GM13976 (cell line): Measurements from ENCODE around the gene CDON.

Source experiments
- DNase-seq: peaks from one replicate; pipeline ENCODE4 v3.0.0; 2012; ENCODE audit warnings: low spot score
- in situ Hi-C: fragments of 300-500 bp; cut with MboI; formaldehyde crosslinking; loops from one replicate; pipeline ENCODE4 v1.12.0; 2022; ENCODE audit warnings: low sequenced_read_pairs, mixed read lengths, inconsistent platforms; ENCODE audit not compliant: unreplicated experiment
- TF ChIP-seq, protein P1 (sequence below): IDR thresholded peaks from 2 replicates; pipeline ENCODE4 v1.5.1; 2012; ENCODE audit warnings: borderline replicate concordance, mild to moderate bottlenecking; ENCODE audit not compliant: insufficient read depth; ENCODE audit errors: extremely low read depth, missing control alignments, control extremely low read depth

CDON gene

DNA sequence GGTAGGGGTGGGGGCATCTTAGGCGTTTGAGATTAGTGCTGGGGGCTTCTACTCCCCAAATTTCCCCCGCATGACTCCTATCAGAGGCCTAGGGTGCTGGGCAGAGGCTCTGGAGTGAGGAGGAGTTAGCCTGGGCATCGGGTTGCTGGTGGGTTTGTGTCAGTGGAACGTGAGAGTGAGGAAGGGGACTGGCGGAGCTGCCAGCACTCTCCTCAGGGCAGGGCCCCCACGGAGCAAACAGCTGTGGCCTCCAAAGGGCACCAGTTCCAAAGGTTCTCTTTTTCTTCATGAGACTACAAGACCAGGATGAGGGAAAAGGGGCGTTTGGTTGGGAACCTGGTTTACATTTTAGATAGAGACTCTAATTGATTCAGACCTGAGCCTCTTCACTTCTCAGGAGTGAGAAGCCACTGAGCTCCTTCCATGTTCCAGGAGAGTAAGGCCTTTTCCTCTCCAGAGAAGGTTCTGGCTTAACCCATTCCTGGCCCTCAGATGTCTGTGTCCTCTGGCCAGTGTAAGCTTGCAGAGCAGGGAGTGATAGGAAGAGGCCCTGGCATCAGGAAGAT, 35.6 kb upstream of the CDON start:
- DNase-seq: no peak
- in situ Hi-C loops: no loop called here
- TF ChIP-seq, protein P1, sequence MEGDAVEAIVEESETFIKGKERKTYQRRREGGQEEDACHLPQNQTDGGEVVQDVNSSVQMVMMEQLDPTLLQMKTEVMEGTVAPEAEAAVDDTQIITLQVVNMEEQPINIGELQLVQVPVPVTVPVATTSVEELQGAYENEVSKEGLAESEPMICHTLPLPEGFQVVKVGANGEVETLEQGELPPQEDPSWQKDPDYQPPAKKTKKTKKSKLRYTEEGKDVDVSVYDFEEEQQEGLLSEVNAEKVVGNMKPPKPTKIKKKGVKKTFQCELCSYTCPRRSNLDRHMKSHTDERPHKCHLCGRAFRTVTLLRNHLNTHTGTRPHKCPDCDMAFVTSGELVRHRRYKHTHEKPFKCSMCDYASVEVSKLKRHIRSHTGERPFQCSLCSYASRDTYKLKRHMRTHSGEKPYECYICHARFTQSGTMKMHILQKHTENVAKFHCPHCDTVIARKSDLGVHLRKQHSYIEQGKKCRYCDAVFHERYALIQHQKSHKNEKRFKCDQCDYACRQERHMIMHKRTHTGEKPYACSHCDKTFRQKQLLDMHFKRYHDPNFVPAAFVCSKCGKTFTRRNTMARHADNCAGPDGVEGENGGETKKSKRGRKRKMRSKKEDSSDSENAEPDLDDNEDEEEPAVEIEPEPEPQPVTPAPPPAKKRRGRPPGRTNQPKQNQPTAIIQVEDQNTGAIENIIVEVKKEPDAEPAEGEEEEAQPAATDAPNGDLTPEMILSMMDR: no peak

DNA sequence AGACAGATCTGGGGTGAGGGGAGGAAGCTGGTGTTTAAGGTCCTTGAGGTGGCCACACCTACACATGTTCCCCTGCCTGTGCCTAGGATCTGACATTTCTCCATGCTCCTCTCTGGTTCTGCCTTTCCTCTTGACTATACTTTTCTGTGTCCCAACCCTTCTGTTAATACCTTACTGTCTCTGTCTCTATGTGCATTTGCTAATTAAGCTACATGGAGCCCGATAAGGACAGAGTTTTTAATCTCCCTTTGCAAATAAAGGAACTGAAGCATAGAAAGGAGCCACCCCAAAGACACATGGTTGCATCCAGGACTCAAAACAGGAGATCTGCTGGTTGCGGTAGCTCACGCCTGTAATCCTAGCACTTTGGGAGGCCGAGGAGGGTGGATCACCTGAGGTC, 33.1 kb upstream of the CDON start:
- no peak for DNase-seq
- TF ChIP-seq, protein P1: no peak
- in situ Hi-C loops: no loop called here

DNA sequence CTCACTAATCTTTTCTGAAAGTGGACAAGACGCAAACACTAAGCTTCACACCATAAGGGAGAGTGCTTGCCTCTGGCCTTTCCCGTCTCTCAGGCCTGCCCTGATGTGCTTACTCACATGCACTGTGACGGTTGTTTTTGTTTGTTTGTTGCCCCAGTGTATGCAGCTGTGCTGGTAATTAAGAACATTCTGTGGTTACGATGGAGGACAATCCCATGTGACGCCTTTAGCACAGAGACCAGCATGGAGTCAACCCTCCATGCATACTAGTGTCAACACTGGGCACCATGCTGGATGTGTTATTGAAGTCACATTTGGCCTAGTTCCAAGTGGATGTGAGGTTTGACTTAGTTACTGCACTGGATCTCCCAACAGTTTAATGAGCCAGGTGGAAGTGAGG, 27.8 kb upstream of the CDON start:
- TF ChIP-seq, protein P1: no peak
- no peak for DNase-seq
- in situ Hi-C loops: no loop called here

DNA sequence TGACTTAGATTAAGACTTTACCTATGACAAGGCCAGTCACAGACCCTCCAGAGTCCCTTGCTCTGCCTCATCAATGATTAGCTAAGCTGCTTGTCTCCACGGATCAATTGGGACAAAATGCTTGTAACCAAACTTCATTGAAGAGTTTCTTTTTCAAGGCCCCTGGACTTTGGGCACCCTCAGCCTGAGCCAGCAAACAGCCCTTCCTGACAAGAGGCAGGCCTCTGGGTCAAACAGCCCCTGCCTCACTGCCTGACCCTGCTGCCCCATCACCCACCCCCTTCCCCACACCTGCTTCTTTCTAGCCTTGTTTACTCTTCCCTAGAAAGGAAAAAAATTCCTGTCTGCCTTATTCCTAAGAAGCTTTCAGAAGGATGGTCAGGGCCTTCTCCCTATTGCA, 26.3 kb upstream of the CDON start:
- in situ Hi-C loops: no loop called here

DNA sequence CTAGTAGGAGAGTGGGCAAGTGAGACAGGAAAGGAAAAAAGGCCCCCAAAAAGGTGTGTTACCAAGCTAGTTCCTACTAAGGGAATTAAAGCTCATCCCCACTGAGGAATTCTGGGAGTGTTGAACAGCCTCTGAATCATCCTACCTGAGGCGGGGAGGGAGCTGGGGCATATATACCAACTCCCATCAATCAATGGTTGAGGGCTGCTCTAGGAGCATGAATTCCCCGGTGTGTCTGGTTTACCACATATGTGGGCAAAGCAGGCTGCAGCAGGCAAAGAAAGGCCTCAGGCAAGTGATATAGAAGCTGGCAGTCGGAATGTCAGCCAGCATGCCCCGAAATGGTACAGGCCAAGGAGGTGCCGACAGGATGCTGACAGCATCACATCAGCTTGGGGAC, 23.6 kb upstream of the CDON start:
- TF ChIP-seq, protein P1: no peak
- no peak for DNase-seq
- in situ Hi-C loops: no loop called here

More for the DNA sequence above, 26.3 kb upstream of the CDON start:
- TF ChIP-seq, protein P1: no peak
- DNase-seq: no peak

- in situ Hi-C loops: no loop called here
- no peak for DNase-seq
- TF ChIP-seq, protein P1: no peak
Measured at GRCh38 chr11:126084608-126084912, 21.9 kb upstream of the CDON start.
